AG09309 (cell line): ENCODE data around the gene CLMN.
"Not testable (repeated sequence)": the region's sequence is repeated elsewhere in the genome, so short reads cannot be mapped to it uniquely, and the experiment has no call there.

Experiments used
- DNase-seq: peaks from one replicate; pipeline ENCODE4 v3.0.0-alpha.2; 2010; ENCODE audit warnings: low read depth
- H3K4me3 ChIP-seq: 2 replicates; pipeline ENCODE4 v1.5.1; 2011; ENCODE audit warnings: mild to moderate bottlenecking, low read depth, low read length, moderate library complexity; ENCODE audit not compliant: control insufficient read depth
- TF ChIP-seq, protein P1 (sequence below): IDR thresholded peaks from 2 replicates; pipeline ENCODE4 v1.5.1; 2011; ENCODE audit warnings: mild to moderate bottlenecking, low read depth, low read length, inconsistent platforms; ENCODE audit not compliant: insufficient read depth, control insufficient read depth; ENCODE audit errors: missing control alignments

CLMN gene

DNA sequence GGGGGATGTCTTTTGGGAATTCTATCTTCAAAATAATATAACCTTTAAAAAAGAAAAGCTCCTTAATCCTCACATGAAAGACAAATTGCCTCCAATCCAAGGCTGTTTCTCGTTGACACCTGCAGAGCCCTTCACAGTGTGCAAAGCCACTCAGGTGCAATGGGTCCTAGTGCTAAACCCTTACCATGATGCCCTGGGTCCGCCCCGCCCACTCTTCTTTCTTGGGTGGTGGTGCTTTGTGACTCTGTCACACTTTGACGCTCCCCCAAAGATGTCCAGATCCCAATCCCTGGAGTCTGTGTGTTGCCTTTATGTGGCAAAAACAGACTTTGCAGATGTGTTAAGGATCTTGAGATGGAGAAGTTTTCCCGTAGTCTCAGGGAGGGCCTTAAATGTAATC is 29.7 kb downstream of the CLMN start:
- TF ChIP-seq, protein P1, sequence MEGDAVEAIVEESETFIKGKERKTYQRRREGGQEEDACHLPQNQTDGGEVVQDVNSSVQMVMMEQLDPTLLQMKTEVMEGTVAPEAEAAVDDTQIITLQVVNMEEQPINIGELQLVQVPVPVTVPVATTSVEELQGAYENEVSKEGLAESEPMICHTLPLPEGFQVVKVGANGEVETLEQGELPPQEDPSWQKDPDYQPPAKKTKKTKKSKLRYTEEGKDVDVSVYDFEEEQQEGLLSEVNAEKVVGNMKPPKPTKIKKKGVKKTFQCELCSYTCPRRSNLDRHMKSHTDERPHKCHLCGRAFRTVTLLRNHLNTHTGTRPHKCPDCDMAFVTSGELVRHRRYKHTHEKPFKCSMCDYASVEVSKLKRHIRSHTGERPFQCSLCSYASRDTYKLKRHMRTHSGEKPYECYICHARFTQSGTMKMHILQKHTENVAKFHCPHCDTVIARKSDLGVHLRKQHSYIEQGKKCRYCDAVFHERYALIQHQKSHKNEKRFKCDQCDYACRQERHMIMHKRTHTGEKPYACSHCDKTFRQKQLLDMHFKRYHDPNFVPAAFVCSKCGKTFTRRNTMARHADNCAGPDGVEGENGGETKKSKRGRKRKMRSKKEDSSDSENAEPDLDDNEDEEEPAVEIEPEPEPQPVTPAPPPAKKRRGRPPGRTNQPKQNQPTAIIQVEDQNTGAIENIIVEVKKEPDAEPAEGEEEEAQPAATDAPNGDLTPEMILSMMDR: no peak
- H3K4me3 ChIP-seq: no peak overlapping the region
- DNase-seq: no peak

GRCh38 chr14:95289323-95290010 is 30.2 kb downstream of the CLMN start:
- no peak for DNase-seq
- no peak overlapping the region for H3K4me3 ChIP-seq
- TF ChIP-seq, protein P1: no peak

DNA sequence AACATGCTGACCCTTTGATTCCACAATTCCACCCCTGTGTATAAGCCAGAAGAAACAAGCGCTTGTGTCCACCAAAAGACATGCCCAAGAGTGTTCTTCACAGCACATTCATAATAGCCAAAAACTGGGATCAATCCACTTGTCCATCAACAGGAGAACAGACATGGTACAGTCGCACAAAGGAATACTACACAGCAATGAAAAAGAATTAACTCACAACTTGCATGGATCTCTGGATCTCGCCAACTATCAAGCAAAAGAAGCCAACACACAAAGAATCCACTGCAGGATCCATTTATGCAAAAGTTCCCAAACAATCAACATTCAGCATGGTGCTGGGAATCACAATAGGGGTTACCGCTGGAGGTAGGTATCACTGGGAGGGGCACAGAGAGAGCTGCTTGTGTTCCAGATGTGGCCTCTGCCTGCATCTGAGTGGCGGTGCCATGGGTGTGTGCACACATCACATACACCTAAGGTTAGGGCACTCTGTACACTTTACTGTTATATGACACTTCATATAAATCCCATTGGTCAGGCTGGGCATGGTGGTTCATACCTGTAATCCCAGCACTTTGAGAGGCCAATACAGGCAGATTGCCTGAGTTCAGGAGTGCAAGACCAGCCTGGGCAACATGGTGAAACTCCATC is 30.9 kb downstream of the CLMN start:
- no peak for DNase-seq
- no peak overlapping the region for H3K4me3 ChIP-seq
- TF ChIP-seq, protein P1: no peak

- no peak overlapping the region for H3K4me3 ChIP-seq
- DNase-seq: no peak
- TF ChIP-seq, protein P1: no peak
Observed at GRCh38 chr14:95287176-95287754, 32.4 kb downstream of the CLMN start.

DNA sequence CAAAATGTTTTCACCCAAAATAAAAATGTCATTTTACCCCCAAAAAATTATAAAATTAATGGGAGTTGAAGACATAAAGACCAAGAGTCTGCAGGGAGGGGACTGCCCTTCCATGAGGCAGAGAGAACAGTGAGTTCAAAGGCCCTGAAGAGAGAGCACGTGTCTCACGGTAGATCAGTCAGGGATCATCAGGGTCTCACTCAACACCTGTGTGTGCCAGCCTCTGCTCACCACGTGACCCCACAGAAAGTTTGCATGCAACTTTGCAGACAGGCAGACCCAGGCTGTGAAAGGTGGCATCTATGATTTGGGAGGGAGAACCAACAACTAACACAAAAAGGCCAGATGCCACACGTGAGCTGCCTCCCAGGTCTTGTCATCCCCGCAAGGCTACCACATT is 33.1 kb downstream of the CLMN start:
- no peak for DNase-seq
- TF ChIP-seq, protein P1: no peak
- no peak overlapping the region for H3K4me3 ChIP-seq

DNA sequence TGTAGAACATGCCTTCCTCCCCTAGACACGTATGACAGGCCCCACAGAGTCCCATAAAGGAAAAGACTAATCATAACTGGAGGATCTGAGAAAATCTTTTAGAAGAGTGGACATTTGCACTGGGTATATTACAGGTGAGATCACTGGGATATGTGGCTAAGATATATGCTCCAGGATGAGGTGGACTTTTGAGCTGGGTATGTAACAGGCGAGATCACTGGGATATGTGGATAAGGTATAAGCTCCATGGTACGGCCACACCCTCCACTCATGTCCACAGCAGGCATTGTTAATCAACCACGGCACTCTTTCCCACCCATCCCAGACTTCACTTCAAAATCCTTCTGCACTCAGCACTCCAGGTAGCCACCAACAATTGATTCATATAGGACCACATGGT is 34.1 kb downstream of the CLMN start:
- TF ChIP-seq, protein P1: no peak
- H3K4me3 ChIP-seq: no peak overlapping the region
- DNase-seq: no peak

GRCh38 chr14:95283802-95284201 is 35.9 kb downstream of the CLMN start:
- DNase-seq, H3K4me3 ChIP-seq: not testable (repeated sequence)

DNA sequence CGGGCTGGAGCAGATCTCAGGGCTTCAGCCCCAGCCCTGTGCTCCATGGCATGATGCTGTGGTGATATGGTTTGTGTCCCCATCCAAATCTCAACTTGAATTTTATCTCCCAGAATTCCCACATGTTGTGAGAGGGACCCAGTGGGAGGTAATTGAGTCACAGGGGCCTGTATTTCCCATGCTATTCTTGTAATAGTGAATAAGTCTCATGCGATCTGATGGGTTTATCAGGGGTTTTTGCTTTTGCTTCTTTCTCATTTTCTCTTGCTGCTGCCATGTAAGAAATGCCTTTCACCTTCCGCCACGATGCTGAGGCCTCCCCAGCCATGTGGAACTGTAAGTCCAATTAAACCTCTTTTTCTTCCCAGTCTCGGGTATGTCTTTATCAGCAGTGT is 36.7 kb downstream of the CLMN start:
- DNase-seq, H3K4me3 ChIP-seq: not testable (repeated sequence)
